Kidney capillary endothelial cell (primary cell): ENCODE data around the gene SUN2.
A peak's percentile ranks its signal among the peaks of the same experiment; 100 is the strongest.
"Not testable (repeated sequence)": the region's sequence is repeated elsewhere in the genome, so short reads cannot be mapped to it uniquely, and the experiment has no call there.

Experiments
- DNase-seq: peaks from one replicate; pipeline ENCODE4 v3.0.0-alpha.2; 2018; ENCODE audit warnings: low spot score

The SUN2 gene

GRCh38 chr22:38755911-38756532 is at the start of gene SUN2:
Gene SUN2 (minus strand): TSS chr22:38755998. CDS start chr22:38752628, 3,370 bp downstream.
- peak; percentile 77 for DNase-seq

- DNase-seq = not testable (repeated sequence)
Observed at GRCh38 chr22:38805041-38805593, 49.3 kb upstream of the SUN2 start.

- no peak for DNase-seq
Observed at GRCh38 chr22:38802671-38803121, 46.9 kb upstream of the SUN2 start.

GRCh38 chr22:38799265-38800002 is 43.6 kb upstream of the SUN2 start:
- DNase-seq = no peak

GRCh38 chr22:38798496-38798895 is 42.7 kb upstream of the SUN2 start:
- no peak for DNase-seq

- no peak for DNase-seq
Observed at GRCh38 chr22:38796262-38796957, 40.6 kb upstream of the SUN2 start.

GRCh38 chr22:38795569-38795968 is 39.8 kb upstream of the SUN2 start:
- DNase-seq = no peak

- DNase-seq = peak; percentile 94
Observed at GRCh38 chr22:38793721-38794466, 38.1 kb upstream of the SUN2 start, which contains the start of gene DNAL4. Gene DNAL4 (minus strand): TSS chr22:38794143. CDS start chr22:38782731, 11,412 bp downstream.

GRCh38 chr22:38793317-38793716 is 37.5 kb upstream of the SUN2 start:
- no peak for DNase-seq

GRCh38 chr22:38792833-38793232 is 37.0 kb upstream of the SUN2 start:
- no peak for DNase-seq

- no peak for DNase-seq
Observed at GRCh38 chr22:38789606-38790005, 33.8 kb upstream of the SUN2 start.

- no peak for DNase-seq
Observed at GRCh38 chr22:38788846-38789245, 33.0 kb upstream of the SUN2 start.

GRCh38 chr22:38788021-38788816 is 32.4 kb upstream of the SUN2 start:
- peak; percentile 59 for DNase-seq

GRCh38 chr22:38786631-38787030 is 30.8 kb upstream of the SUN2 start:
- no peak for DNase-seq

- DNase-seq = no peak
Observed at GRCh38 chr22:38784856-38785255, 29.1 kb upstream of the SUN2 start.

GRCh38 chr22:38784035-38784434 is 28.2 kb upstream of the SUN2 start:
- no peak for DNase-seq

- DNase-seq = no peak
Observed at GRCh38 chr22:38783095-38783615, 27.4 kb upstream of the SUN2 start.

- DNase-seq = no peak
Observed at GRCh38 chr22:38782402-38783094, 26.8 kb upstream of the SUN2 start.

- no peak for DNase-seq
Observed at GRCh38 chr22:38781033-38781432, 25.2 kb upstream of the SUN2 start.

GRCh38 chr22:38777087-38777671 is 21.4 kb upstream of the SUN2 start:
- DNase-seq = no peak
